HG02610 (cell line): ENCODE data around the gene RANGRF.

Source experiments
- ATAC-seq: cut with Tn5 transposase; IDR thresholded peaks from one replicate; pipeline ENCODE4 v1.9.1; 2021; ENCODE audit warnings: mild to moderate bottlenecking, moderate library complexity; ENCODE audit not compliant: unreplicated experiment

Gene RANGRF

DNA sequence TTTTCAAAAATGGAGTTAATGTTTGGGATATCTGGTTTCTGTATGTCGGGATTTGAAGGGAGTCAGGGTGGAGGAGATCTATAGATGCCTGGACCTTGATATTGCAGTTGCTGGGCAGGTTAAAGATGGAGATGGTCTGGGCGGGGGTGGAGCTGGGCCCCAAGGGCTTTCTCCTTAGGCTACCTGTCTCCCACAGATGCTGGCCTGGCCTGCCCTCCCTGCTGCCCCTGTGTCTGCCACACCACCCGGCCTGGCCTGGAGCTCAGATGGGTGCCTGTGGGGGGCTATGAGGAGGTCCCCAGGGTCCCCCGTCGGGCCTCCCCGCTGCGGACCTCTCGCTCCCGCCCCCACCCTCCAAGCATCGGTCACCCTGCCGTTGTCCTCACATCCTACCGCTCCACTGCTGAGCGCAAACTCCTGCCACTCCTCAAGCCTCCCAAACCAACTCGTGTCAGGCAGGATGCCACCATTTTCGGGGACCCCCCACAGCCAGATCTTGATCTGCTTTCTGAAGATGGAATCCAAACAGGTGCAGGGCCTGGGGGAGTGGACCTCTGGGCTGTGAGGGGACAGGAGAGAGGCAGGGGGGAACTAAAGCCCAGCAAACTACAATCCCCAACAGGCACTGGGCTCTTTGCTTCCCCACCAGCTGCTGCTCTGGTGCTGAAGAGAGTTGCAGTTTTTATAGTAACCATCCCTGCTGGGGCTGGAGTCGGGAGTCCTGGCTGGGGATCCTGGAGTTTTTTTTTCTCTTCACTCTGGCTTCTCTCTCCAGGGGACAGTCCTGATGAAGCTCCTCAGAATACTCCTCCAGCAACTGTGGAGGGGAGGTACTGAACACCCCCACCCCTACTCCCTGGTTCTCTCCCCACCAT lies 24.5 kb downstream of the RANGRF start:
- ATAC-seq = no peak

DNA sequence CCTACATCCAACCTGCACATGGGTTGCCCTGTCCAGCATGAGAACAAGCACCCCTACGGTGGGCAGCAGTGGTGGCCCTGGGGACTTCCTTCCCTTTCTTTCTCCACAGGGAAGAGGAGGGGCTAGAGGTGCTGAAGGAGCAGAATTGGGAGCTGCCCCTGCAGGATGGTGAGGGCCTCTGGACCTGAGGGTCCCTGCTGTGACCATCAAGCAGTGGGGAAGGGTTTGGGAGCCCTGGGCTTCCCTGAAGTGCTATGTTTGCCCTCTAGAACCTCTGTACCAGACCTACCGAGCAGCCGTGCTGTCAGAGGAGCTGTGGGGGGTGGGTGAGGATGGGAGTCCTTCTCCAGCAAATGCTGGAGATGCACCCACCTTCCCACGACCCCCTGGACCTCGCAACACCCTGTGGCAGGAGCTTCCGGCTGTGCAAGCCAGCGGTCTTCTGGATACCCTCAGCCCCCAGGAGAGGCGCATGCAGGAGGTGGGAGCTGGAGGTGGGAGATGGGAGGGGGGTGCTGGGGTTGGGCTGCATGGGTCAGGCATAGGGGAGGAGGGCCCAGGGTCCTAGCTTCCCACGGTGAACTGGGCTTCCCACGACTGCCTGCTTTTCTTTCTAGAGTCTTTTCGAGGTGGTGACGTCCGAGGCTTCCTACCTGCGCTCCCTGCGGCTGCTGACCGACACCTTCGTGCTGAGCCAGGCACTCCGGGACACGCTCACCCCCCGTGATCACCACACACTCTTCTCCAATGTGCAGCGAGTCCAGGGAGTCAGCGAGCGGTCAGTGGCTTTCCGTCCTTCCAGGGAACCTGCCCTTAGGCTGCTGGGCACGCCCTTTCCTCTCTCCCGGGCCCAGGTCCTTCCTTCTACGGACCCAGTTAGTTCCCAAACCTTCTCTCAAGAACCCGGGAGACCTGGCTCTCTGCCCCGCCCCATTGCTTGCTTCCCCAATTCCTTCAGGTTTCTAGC lies 26.6 kb downstream of the RANGRF start:
- ATAC-seq = no peak

DNA sequence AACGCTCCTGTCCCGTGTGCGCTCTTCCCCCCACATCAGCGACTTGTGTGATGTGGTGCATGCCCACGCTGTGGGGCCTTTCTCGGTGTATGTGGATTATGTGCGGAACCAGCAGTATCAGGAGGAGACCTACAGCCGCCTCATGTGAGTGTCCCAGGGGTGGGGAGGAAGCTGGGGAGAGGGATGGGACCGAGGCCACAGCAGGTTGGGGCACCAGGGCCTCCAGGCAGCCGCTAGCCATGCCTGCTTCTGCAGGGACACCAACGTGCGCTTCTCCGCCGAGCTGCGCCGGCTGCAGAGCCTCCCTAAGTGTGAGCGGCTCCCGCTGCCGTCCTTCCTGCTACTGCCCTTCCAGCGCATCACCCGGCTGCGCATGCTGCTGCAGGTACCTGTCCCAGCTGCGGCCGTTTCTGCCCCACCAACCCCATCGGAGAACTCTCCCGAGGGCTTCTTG lies 27.3 kb downstream of the RANGRF start:
- no peak for ATAC-seq

DNA sequence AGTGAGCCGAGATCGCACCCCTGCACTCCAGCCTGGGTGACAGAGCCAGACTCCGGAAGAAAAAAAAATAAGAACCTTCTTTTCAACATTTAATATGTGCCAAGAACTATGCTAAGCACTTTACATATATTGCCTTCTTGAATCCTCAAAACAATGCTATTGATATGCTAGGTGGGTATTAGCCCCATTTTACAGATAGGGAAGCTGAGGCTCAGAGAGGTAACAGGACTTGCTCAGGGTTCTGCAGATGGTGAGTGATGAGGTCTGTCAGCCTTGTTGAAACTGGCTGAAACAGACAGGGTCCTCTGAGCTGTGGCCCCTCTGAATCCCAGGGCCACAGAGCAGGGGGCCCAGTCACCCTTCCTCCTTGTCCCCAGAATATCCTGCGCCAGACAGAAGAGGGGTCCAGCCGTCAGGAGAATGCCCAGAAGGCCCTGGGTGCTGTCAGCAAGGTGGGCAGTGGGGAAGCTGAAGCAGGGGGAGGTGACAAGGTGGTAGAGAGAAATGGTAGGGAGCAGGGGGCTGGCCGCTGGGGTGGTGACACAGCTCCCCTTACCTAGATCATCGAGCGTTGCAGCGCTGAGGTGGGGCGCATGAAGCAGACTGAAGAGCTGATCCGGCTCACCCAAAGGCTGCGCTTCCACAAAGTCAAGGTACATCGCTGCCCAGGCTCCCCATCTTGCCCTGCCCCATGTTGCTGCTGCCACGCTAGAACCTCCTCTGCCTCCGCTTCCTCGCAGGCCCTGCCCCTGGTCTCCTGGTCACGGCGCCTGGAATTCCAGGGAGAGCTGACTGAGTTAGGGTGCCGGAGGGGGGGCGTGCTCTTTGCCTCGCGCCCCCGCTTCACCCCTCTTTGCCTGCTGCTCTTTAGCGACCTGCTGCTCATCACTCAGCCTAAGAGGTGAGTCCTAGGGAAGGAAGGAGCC lies 29.8 kb downstream of the RANGRF start:
- ATAC-seq = no peak

DNA sequence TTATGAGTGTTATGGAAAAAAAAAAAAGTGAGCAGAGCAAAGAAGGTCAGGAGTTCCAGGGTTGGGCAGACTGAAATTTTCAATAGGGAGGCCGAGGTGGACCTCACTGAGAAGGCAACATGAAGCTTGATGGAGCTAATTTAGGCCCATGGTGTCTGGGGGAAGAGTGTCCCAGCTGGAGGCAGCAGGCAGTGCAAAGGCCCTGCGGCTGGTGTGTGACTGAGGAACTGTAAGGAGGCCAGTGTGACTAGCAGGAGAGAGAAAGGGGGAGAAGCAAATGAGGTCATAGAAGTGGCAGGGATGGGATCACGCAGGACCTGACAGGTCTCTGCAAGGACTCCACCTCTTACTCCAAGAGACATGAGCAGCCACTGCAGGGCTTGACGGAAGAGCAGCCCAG lies 31.8 kb downstream of the RANGRF start:
- ATAC-seq = no peak

DNA sequence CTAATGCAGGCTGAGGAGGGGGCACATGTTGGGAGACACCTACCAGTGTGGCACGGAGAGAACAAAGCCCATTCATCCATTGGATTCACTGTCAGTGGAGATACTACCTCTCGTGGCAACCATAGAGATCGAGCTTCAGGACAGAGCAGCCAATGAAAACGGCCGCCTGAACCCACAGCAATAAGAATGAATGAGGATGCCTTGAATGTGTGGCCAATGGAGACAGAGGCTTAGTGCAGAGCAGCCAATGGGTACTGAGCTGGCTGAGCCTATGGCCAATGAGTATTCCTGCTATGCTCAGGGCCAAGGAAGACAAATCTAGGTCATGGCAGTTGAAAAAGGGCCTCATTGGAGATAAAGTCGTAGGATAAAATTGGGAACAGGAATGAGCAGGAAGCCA lies 32.5 kb downstream of the RANGRF start:
- ATAC-seq = no peak

DNA sequence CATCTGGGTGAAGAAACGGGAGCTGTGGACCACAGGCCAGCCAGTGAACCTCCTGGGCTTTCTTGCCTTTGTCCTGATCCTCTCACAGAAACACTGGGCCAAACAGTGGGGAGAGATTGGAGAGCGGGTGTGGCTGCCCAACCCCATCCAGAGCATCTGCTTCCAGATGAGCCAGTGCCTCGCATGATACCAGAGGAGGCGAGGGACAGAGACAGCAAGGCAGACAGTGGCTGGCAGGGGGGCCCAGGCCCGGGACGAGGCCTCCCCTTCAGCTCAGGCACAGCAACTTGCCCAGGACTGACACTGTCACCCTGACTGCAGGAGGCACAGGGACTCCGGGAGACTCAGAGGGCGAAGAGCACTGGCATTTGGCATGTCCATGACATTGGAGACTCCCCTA lies 33.6 kb downstream of the RANGRF start:
- ATAC-seq = no peak

DNA sequence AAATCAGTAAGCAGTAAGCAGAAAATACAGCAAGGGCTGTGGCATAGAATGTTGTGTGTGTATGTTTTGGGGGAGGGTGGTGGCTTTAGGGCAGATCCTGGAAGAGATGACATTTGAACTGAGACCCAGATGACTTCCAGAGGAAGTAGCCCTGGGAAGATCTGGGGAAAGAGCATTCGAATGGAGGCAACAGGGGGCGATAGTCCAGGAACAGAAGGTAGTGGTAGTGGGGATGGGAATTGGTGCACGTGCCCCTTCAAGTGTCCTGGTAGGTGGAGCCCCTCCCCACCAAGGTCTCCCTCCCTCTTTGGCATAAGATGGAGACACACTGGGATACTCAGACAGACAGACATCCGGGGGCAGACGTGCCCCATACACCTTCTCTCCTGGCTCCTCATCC lies 35.7 kb downstream of the RANGRF start:
- no peak for ATAC-seq

DNA sequence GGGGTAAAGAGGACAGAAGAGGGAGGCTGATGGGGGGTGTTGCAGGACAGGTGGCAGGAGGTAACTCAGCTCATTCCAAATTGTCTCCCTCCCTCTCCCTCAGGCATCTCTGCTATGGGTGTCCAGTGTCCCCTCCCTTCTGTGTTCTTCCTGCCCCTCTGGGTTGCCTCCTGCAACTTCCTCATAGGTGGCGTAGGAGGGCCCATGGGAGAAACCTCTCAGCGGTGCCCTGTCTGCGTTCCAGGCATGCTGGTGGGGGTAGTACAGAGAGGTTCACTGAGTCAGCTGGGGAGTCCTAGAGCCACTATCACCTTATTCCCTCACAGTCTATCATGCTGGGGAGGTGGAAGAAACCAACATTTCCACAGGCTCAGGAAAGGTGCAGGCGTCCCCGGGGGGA lies 36.5 kb downstream of the RANGRF start:
- ATAC-seq = no peak

DNA sequence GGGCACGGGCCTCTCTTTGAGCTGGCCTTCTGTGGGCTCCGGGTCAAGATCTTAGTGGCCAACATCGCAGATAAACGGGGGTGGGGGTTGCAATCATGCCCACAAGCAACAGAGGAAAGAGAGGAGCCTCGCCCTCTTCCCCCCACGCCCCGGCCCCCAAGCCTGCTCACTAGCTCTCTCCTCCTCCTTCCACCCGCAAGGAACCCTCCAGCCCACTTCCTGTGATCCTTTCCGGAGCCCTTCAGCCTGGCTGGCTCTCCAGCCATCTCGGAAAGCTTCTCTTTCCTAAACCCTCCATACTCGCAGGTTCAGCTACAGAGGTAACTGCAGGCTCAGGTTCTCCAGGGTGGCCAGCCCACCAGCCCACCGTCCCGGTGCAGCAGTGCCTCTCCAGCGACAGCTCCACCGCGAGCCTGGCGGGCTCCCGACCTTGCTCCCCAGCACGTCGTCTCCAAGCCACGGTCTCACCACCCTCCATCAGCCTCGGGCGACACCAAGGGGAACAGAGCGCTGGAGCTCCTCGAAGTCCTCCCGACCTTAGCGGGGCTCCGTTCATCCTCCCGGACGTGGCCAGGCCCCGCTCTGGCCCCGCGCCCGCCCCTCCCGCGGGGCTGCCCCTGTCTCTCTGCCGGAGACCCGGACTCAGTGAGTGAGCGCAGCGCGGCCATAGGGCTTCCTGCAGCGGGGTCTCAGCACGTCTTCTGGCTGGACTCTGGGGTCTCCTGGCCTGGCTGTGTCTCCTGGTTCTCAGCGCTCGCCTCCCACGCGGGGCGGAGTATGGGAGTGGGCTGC lies 38.2 kb downstream of the RANGRF start:
- ATAC-seq = no peak

DNA sequence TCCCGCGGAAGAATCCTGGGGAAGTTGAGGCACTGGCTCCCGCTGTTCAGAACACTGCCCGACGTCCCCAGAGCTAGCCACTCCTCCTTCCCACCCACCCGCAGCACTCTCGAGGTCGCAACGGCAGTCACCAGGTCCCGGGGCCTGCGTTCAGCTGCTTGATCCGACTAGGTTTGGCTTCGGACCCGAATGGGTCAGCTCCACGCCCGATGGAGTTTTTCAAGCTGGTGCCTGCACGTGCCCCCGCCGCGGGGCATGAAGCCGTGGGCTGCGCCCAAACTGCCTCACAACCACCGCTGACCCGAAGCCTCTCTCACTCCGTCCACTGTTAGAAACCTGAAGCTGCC lies 38.8 kb downstream of the RANGRF start:
- no peak for ATAC-seq

DNA sequence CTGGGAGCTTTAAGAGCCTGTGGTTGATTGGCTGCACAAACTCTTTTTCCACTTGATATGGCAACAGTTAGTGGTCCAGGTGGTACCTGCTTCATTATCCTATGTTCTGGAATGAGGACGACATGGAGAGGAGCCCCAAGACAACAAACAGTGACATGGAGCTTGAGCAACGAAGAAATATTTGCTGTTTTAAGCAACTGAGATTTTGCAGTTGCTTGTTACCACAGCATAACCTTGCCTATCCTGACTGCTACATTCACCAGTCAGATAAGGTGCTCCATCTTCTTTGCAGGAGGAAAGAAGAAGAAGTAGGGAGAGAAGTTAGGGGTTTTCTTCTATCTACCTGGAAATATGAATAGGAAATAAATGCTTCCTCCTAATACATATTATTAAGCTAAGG lies 43.7 kb downstream of the RANGRF start:
- ATAC-seq = no peak

DNA sequence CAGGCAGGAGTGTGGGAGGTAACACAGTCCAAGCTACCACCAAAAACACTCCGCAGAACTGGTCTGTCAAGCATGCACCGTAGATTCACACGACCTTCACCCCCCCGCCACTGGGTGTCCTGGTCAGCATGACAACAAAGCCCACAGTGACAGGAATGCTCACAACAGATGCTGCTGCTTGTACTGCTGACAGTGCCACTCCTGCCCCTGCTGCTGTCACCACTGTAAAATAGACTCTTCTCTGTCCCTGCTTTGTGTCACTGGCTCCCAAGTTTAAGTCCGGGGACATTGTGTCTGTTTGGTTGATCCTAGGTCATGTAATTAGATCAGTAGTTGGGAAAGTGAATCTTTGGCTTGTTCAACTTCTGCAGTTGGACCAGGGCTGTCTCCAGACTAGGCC lies 44.2 kb downstream of the RANGRF start:
- no peak for ATAC-seq

DNA sequence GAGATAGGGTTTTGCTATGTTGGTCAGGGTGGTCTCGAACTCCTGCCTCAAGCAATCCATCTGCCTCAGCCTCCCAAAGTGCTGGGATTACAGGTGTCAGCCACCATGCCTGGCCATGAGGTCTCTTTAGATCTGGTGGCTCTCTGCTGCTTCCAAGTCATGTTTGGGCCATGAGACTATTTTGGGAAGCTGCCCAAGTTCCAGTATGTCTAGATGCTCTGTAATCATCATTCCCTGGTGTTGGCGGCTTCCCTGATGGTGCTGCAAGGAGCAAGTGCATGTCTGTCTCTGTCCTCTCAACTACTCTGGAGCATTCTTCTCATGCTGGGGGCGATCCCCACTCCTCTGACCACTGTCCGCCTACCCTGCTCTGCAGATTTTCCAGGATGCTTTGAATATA lies 44.8 kb downstream of the RANGRF start:
- no peak for ATAC-seq

DNA sequence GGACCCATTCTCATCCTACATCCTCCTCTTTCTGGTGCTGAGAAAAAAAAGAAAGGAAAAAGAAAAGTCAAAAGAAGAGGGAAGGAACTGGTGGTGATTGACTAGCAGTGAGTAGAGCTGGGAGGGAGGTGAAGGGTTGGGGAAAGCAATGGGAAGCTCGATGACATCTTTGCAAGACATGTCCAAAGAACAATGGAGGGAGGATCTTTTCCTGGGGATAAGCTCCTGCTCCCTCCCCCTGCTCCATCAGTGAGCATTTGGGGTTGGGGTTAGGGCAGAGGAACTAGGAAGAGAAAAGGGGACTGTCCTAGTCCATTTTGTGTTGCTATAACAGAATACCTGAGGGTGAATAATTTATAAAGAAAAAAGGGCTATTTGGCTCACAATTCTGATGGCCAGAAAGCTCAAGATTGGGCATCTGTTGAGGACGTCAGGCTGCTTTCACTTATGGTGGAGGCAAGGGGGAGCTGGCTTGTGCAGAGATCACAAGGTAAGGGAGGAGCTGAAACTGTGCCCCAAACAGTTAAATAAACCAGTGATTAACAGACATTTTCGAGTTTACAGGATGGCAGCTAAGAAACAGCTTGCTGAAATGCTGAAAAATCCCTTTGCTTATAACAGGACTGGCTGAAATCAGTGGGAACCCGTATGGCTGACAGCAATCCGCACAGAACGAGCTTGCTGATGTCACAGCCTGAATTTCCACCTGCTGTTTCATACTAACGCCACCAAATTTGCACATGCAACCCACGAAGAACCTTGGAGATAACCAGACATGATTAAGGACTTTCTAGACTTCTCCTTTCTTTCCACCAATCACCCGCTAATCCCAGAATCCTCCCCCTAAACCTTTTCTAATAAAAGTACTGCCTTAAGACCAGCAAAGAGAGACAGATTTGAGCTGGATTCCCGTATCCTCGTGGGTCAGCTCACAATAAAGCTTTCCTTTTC lies 49.6 kb downstream of the RANGRF start:
- ATAC-seq = no peak

DNA sequence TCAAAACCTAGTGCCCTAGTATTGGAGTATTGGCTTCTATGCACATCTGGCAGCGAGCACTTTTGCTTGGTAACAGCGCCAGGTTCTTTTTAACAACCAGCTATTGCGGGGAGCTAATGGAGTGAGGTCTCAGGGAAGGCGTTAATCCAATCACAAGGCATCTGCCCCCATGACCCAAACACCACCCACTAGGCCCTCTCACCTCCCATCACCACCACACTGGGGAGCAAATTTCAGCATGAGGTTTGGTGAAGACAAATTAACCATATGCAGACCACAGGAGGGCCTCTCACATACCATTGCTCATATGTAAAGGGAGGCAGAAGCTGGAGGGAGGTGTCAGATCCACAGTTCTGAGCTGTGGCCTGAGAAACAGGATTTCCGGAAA lies 50.3 kb downstream of the RANGRF start:
- ATAC-seq = no peak

DNA sequence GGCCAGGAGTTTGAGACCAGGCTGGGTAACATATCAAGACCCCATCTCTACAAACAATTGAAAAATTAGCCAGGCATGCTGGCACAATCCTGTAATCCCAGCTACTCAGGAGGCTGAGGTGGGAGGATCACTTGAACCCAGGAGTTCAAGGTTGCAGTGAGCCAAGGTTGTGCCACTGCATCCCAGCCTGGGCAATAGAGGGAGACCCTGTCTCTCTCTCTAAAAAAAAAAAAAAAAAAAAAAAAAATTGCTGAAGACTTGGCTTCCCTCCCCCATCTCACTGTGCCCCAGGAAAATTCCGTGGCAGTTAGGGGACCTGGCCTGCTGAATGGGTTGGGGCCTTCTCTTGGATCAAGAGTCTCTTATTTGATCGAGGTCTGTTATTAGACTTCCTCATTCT lies 51.1 kb downstream of the RANGRF start, which contains the start of gene ODF4:
Gene ODF4 (plus strand): TSS at position 301 of the 400 bp plus-strand sequence. CDS start 212 bp downstream, outside the sequence.
- ATAC-seq = no peak
